GM23248 (cell line): ENCODE data around the gene MMS19.

Source experiments
- EZH2 ChIP-seq: fragments of 200-600 bp; sonication (generic); IDR thresholded peaks from 2 replicates; pipeline ENCODE4 v1.6.1; 2018; ENCODE audit warnings: antibody characterized with exemption, mild to moderate bottlenecking; ENCODE audit not compliant: insufficient read depth, poor library complexity, severe bottlenecking
- EZH2phosphoT487 ChIP-seq: fragments of 200-600 bp; sonication (generic); IDR thresholded peaks from 2 replicates; pipeline ENCODE4 v1.6.1; 2018; ENCODE audit warnings: antibody characterized with exemption, moderate library complexity, mild to moderate bottlenecking, low read depth; ENCODE audit not compliant: insufficient read depth

DNA sequence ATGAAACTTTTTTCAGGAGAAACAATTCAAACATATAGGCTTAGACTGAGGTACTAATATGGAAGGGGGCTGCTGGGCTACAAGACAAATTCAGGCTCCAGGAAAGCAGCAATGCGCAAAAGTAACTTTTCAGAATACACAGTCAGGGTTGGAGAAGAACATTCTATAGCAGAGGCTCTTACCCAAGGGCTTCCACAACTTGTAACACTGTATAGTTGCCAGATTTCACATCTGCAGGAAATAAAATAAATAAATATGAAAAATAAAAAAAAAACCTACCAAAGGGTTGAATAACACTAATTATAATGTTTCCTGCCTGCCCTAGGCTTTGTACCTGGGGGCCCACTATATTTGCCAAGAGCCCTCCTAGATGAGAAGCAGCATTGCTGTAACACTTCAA lies 14.3 kb downstream of the MMS19 start:
- TF ChIP-seq EZH2phosphoT487 (no peak), EZH2 (no peak)
